ENCODE data around the gene ZSWIM6. TPM values are rescaled to one million over a fixed set of nuclear protein-coding genes. Genes with fewer than 3 reads are reported as not detected.

The ZSWIM6 gene
- total and polyA plus RNA-seq, 11 donors, result 1.9 to 14.9 (median 6.3) TPM

GRCh38 chr5:61353293-61353692, 21.2 kb downstream of the ZSWIM6 start:
- H3K27me3 ChIP-seq, result no peaks in the 10 kb centered on the region
- peak; percentile 44 to 85 (median 60) for ATAC-seq

GRCh38 chr5:61354199-61354598, 22.1 kb downstream of the ZSWIM6 start:
- no peak for ATAC-seq
- no peak overlapping the region for H3K27ac ChIP-seq
- no peak for DNase-seq
- H3K27me3 ChIP-seq, result no peaks in the 10 kb centered on the region
- H3K4me3 ChIP-seq, result no peak overlapping the region
- peaks cover 0 to 13% (median 0%) of the 10 kb centered on the region in 12 donors for H3K9me3 ChIP-seq
- intact Hi-C loops (cut with DNase I), result loop anchor here in 1 of 10 donors (10.0 kb wide), 1 partner anchor 409 kb away; the partner anchor contains the start of genes ERCC8 and NDUFAF2
- TF ChIP-seq CTCF (IDR thresholded peaks at IDR 0.05), result no peak
- no peak for TF ChIP-seq POLR2A (IDR thresholded peaks at IDR 0.05)
- WGBS, 4 donors, result 95 to 99% (median 97%) methylated on average over 2 of the region's 2 CpGs
- peaks cover 0 to 47% (median 10%) of the 10 kb centered on the region in 12 donors for H3K4me1 ChIP-seq
- no peaks in the 10 kb centered on the region for H3K36me3 ChIP-seq

More at GRCh38 chr5:61353293-61353692, 21.2 kb downstream of the ZSWIM6 start:
- Histone ChIP-seq H3K4me1 (peaks cover 0 to 42% (median 10%) of the 10 kb centered on the region in 12 donors), H3K9me3 (peaks cover 0 to 13% (median 0%) of the 10 kb centered on the region in 12 donors), H3K27ac (no peak overlapping the region), H3K4me3 (no peak overlapping the region), H3K36me3 (no peaks in the 10 kb centered on the region)
- TF ChIP-seq POLR2A (IDR thresholded peaks at IDR 0.05), result no peak
- TF ChIP-seq CTCF (IDR thresholded peaks at IDR 0.05), result no peak
- intact Hi-C loops (cut with DNase I), result loop anchor here in 1 of 10 donors (10.0 kb wide), 1 partner anchor 408 kb away; the partner anchor contains the start of genes ERCC8 and NDUFAF2
- DNase-seq, result no peak
- 59 to 92% (median 71%) methylated on average over 1 of the region's 1 CpG for WGBS, 4 donors

- DNase-seq (no peak), ATAC-seq (no peak)
- peaks cover 0 to 4% (median 0%) of the 10 kb centered on the region in 9 donors for H3K36me3 ChIP-seq
- 36 to 58% (median 43%) methylated on average over 2 of the region's 2 CpGs for WGBS, 4 donors
- no peak for TF ChIP-seq POLR2A (IDR thresholded peaks at IDR 0.05)
- TF ChIP-seq CTCF (IDR thresholded peaks at IDR 0.05), result peak in 4 of 12 donors; percentile 14 to 29 (median 22)
- intact Hi-C loops (cut with DNase I), result loop anchor here in 1 of 10 donors (10.0 kb wide), 1 partner anchor 413 kb away; the partner anchor contains the start of genes ERCC8 and NDUFAF2
- H3K4me1 ChIP-seq, result peaks cover 0 to 29% (median 9%) of the 10 kb centered on the region in 12 donors
- peaks cover 0 to 13% (median 0%) of the 10 kb centered on the region in 12 donors for H3K9me3 ChIP-seq
- no peak overlapping the region for H3K4me3 ChIP-seq
- no peak overlapping the region for H3K27ac ChIP-seq
- H3K27me3 ChIP-seq, result no peaks in the 10 kb centered on the region
These were observed 25.7 kb downstream of the ZSWIM6 start for GRCh38 chr5:61357745-61358144.

- ATAC-seq, result no peak
- TF ChIP-seq POLR2A (IDR thresholded peaks at IDR 0.05) (no peak), CTCF (IDR thresholded peaks at IDR 0.05) (peak in 4 of 12 donors; percentile 2 to 33 (median 14))
- intact Hi-C loops (cut with DNase I), result no loop called here
These were observed 30.8 kb downstream of the ZSWIM6 start for GRCh38 chr5:61362796-61363368.

More at GRCh38 chr5:61362796-61363368, 30.8 kb downstream of the ZSWIM6 start:
- peaks cover 0 to 3% (median 0%) of the 10 kb centered on the region in 12 donors for H3K9me3 ChIP-seq
- 69 to 81% (median 79%) methylated on average over 2 of the region's 2 CpGs for WGBS, 4 donors
- no peak overlapping the region for H3K4me3 ChIP-seq
- no peaks in the 10 kb centered on the region for H3K27me3 ChIP-seq
- no peak for DNase-seq
- H3K36me3 ChIP-seq, result peaks cover 0 to 4% (median 0%) of the 10 kb centered on the region in 9 donors
- H3K27ac ChIP-seq, result no peak overlapping the region
- H3K4me1 ChIP-seq, result peaks cover 0 to 28% (median 11%) of the 10 kb centered on the region in 12 donors

Measured in heart left ventricle (tissue), 16 donors.